CD4-positive, alpha-beta T cell treated with Interleukin-10 for 1 hour (primary cell): Measurements from ENCODE around the gene INS.
"Not testable (repeated sequence)": the region's sequence is repeated elsewhere in the genome, so short reads cannot be mapped to it uniquely, and the experiment has no call there.

Experiments
- DNase-seq: peaks from one replicate; pipeline ENCODE4 v3.0.0-alpha.2; 2020

The INS gene

GRCh38 chr11:2198621-2199365 is 37.8 kb upstream of the INS start:
- no peak for DNase-seq

DNA sequence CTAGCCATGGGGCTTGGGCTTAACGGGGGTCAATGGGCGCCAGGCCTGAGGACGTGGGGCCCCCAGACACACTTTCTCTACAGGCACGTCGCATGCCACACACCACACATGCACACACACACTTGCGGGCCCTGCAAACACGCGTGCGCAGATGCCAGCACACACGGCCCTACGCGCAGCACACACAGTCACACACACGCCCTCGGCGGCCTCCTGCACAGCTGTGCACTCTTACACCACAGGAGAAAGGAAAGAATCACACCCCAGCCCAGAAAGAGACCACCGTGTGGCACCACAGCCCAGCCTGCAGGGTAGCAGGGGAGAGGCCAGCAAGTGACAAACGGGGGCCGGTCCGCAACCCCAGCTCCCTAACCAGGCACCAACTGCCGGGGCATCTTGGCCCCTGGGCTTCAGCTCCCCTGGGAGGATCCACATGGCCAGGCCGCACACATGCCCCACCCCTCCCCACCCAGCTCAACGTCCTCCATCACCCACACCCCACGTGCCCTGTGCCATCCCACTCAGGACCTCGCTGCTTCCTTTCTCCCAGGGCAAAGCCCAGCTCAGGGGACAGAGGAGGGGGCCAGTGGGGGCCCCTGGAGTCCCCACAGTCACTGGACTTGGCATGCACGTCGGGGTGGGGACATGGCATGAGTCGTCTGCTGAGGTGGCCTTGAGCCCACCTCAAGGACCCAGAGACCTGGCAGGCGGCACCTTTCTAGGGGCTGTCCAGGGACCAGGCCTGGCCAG is 36.9 kb upstream of the INS start:
- DNase-seq, result no peak

DNA sequence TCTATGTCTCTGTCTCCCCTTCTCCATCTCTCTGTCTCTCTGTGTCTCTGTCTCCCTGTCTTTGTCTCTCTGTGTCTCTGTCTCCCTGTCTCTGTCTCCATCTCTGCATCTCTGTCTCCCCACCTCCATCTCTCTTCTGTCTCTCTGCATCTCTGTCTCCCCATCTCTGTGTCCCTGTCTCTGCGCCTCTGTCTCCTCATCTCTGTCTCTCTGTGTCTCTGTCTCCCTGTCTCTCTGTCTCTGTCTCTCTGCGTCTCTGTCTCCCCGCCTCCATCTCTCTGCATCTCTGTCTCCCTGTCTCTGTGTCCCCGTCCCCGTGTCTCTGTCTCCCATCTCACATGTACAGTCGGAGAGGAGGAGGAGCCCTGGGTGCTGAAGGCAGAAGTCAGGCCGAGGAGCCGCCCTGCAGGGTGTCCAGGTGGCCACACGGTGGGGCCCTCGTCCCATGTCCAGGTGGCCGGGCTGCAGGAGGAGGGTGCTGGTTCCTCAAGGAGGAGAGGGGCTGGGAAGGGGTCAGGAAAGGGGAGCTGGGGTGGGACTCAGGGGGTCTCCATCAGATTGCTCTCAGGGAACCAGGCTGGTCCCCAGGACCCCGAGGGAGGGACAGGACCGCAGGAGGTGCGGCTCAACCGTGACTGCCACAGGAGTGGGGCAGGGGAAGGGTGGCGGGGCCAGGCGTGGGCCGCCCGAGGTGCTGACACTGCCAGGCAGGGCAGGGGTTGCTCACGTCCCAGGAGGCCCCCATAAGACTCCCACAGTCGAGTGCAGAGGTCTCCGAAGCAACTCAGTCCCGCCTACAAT is 36.2 kb upstream of the INS start:
- DNase-seq, result peak; percentile 76

- no peak for DNase-seq
Measured at GRCh38 chr11:2195756-2196088, 34.7 kb upstream of the INS start.

DNA sequence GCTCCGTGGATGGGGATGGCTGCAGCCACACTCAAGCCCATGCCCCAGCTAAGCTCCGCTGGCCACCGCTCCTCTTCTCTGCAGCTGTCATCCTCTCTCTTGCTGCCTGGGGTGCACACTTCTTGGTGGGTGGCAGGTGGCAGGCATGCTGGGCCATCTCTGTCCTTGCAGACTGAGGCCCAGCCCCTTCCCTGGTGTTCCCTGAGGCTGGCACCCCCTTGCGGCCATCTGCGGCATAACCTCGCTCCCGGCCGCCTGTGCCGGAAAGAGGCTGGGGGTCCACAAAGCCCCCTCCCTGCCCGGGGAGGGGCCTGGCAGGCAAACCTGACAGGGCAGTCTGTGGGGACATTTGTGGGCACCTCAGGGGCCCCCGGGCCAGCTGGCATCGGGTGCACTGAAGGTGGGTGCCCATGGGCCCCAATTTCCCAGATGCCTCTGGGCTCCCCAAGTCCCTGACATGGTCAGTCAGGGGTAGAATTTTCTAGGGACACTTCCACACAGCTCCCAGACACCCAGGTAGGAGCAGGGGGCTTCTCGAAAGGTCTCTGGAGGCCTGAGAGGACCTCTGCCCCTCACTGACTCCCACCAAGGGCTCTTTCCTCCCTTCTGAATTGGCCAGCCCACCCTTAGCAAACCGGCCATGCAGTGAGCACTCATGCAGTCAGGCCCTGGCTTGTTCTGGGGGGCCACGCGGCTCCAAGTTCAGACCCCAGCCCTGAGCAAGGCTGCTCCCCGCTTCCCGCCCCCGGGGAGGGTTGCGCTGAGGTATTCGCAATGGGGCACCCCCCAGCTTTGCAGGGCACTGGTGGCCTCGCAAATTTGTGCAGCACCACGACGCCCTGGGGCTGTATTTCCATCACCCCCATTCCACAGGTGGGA is 34.1 kb upstream of the INS start:
- peak; percentile 48 for DNase-seq

DNA sequence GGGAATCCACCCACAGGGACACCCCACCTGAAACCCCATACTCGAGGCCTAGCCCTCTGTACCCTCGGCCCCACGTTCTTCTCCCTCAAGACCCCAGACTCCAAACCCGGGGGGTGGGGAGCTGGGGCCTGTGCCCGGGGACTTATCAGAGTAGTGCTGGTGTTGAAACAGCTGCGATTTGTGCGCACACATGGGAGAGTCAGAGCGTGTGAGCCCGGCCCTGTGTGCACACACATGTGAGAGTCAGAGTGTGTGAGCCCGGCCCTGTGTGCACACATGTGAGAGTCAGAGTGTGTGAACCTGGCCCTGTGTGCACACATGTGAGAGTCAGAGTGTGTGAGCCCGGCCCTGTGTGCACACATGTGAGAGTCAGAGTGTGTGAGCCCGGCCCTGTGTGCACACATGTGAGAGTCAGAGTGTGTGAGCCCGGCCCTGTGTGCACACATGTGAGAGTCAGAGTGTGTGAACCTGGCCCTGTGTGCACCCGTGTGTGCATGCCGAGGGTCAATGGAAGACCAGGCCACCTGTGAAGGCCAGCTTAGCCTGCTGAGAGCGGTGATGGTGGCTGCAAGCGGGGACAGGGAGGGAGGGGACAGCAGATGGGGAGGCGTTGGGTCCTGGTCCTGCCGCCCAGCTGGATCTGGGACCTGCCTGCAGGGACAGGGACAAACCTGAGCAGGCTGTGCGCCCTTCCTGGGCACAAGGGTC is 33.0 kb upstream of the INS start:
- DNase-seq, result not testable (repeated sequence)

GRCh38 chr11:2193099-2193887 is 32.3 kb upstream of the INS start:
- no peak for DNase-seq

GRCh38 chr11:2192435-2192834 is 31.4 kb upstream of the INS start:
- DNase-seq, result no peak

DNA sequence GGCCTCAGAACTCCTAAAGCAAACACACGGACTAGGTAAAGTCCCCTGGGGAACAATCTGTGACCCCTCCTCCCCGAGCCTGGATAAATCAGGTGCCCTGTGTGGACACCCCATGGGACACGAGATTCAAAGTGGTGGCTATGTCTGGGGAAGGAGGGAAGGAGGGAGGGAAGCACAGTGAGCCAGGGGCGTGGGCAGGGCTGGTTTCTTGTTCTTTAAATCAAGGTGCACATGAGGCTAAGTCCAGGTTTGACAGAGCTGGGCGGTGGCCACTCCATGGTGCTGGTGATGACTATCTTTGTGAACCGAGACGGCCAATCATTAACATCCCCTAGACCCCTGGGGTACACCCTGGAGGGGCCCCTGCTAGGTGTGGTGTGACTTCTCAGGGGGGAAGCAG is 30.9 kb upstream of the INS start:
- no peak for DNase-seq

DNA sequence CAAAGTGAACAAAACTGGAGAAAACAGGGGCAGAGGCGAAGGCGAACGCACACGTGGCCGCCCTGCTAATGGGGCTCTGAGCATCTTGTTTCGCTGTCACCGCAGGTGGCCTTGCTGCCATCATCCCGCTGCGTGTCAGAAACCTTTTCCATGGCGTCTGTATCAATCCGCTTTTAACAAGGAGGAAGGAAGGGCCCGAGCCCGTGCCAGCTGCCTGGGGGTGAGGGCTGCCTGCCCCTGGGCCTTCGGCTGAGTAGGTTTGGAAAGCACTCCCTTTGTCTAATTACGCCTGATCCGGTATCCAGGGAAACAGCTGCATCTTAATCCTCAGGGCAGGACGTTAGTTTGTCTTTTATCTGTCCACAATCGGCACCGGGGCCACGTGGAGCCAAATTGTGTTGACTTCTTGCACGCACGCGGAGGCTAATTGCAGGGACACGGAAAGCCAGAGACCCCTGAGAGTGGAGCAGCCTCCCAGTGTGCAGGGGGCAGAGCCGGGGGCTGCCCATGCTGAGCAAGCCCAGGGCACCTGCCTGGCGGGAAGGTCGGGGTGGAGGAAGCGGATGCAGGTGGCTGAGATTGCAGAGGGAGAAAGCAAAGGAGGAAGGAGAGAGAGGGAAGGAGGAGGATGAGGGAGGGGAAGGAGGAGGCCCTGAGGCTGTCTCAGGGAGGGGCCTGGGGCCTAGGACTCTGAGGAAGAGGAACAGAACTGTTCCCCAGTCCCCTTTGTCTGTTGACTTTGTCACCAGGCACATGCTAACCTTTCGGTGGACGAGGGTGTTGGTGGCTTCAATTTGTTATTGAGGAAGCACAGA is 29.9 kb upstream of the INS start:
- peak; percentile 7 for DNase-seq

GRCh38 chr11:2189938-2190656 is 29.1 kb upstream of the INS start:
- no peak for DNase-seq

- no peak for DNase-seq
Measured at GRCh38 chr11:2188745-2189144, 27.7 kb upstream of the INS start.

DNA sequence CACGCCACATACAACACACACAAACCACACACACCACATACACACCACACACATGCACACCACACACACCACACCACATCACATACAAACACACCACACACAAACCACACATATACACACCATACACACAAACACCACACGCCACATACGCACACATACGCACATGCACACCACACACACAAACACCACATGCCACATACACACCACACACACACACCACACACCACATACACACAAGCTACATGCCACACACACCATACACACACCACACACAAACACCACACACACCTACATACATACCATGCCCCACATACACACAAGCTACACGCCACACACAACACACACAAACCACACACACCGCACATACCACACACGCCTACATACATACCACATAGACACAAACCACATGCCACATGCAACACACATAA is 26.3 kb upstream of the INS start:
- peak; percentile 2 for DNase-seq

DNA sequence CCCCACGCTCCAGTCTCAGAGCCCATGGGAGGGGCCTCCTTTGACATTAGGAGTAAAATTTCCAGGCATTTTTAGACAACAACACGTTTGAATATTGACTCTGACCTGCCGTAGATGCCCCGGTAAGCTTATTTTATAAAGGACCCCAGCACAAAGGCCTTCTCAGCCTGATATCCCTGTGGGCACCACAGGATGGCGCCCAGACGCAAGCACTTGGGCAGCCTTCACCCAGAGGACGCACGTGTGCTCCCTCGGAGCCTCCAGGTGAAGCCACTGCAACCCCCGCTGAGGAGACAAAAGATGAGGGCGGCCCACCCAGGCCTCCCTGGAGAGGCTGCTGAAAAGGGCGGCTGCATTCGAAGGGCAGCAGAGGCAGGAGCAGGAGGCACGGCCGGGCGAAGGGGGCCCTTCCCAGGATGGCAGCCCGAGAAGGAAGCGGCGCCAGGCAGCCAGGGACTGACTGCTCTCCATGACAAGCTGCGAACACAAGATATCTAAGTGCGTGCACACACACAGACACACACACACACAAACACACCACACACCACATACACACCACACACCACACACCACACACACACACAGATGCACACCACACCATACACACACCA is 25.8 kb upstream of the INS start:
- peak; percentile 55 for DNase-seq

- DNase-seq, result no peak
Measured at GRCh38 chr11:2185324-2186085, 24.5 kb upstream of the INS start.

- DNase-seq, result no peak
Measured at GRCh38 chr11:2182692-2183474, 21.9 kb upstream of the INS start.

GRCh38 chr11:2182075-2182474 is 21.1 kb upstream of the INS start:
- no peak for DNase-seq
